HEK293 (cell line): Measurements from ENCODE around the gene SKI.

ENCODE experiments used
- CTCF ChIA-PET: fragments of 350-600 bp; formaldehyde crosslinking; extraction: SDS; loops from one replicate; lab custom pipeline; 2021; ENCODE audit warnings: antibody characterized with exemption; lab: Yijun Ruan, JAX
- POLR2A ChIA-PET: fragments of 300-600 bp; formaldehyde crosslinking; extraction: SDS; loops from one replicate; lab custom pipeline; 2020; ENCODE audit warnings: antibody characterized with exemption, inconsistent platforms; lab: Yijun Ruan, JAX
- H3K27ac ChIP-seq: fragments of 200-500 bp; sonication (Bioruptor generic); 2 replicates; pipeline ENCODE4 v1.5.1; 2014; ENCODE audit warnings: low read depth, low read length, control low read depth, inconsistent platforms; ENCODE audit errors: extremely low read depth
- H3K36me3 ChIP-seq, 2 experiments: fragments of 200-500 bp in 1 of 2; sonication (Bioruptor generic) in 1 of 2; 1 replicate in 1 of 2; 2 replicates in 1 of 2; pipeline ENCODE4 v1.5.1; 2014 to 2017; ENCODE audit warnings: inconsistent platforms in 2 of 2, low read length in 2 of 2; ENCODE audit not compliant: control insufficient read depth in 2 of 2, insufficient read depth in 1 of 2
- H3K4me1 ChIP-seq: fragments of 200-500 bp; sonication (Bioruptor generic); 2 replicates; pipeline ENCODE4 v1.5.1; 2014; ENCODE audit warnings: mild to moderate bottlenecking, low read length, inconsistent platforms; ENCODE audit not compliant: control insufficient read depth, insufficient read depth
- H3K4me3 ChIP-seq: 2 replicates; pipeline ENCODE4 v1.5.1; 2011; ENCODE audit warnings: low read depth, mild to moderate bottlenecking, control low read depth, low read length, moderate library complexity
- H3K9me3 ChIP-seq: fragments of 200-500 bp; sonication (Bioruptor generic); 2 replicates; pipeline ENCODE4 v1.5.1; 2014; ENCODE audit warnings: low read depth, low read length, inconsistent platforms; ENCODE audit not compliant: control insufficient read depth, insufficient read depth
- EGR2 ChIP-seq: fragments of 450-650 bp; formaldehyde crosslinking; IDR thresholded peaks from 2 replicates; pipeline ENCODE4 v1.5.1; 2016; ENCODE audit warnings: low read depth, missing biosample characterization, missing genetic modification characterization
- KLF1 ChIP-seq: fragments of 450-650 bp; formaldehyde crosslinking; IDR thresholded peaks from 2 replicates; pipeline ENCODE4 v1.5.1; 2016; ENCODE audit warnings: missing biosample characterization, missing genetic modification characterization
- KLF10 ChIP-seq: fragments of 450-650 bp; IDR thresholded peaks from 2 replicates; pipeline ENCODE4 v1.5.1; 2018; ENCODE audit warnings: missing biosample characterization, mild to moderate bottlenecking, missing genetic modification characterization
- SP2 ChIP-seq: fragments of 450-650 bp; formaldehyde crosslinking; IDR thresholded peaks from 2 replicates; pipeline ENCODE4 v1.5.1; 2016; ENCODE audit warnings: missing biosample characterization, missing genetic modification characterization
- WT1 ChIP-seq: fragments of 450-650 bp; formaldehyde crosslinking; IDR thresholded peaks from 2 replicates; pipeline ENCODE4 v1.5.1; 2016; ENCODE audit warnings: missing biosample characterization, missing genetic modification characterization
- ZBTB8A ChIP-seq: fragments of 450-650 bp; formaldehyde crosslinking; IDR thresholded peaks from 2 replicates; pipeline ENCODE4 v1.5.1; 2016; ENCODE audit warnings: missing biosample characterization, missing genetic modification characterization
- ZEB2 ChIP-seq: fragments of 450-650 bp; formaldehyde crosslinking; IDR thresholded peaks from 2 replicates; pipeline ENCODE4 v1.5.1; 2016; ENCODE audit warnings: missing biosample characterization, missing genetic modification characterization
- ZNF10 ChIP-seq: fragments of 450-650 bp; formaldehyde crosslinking; IDR thresholded peaks from 2 replicates; pipeline ENCODE4 v1.5.1; 2017; ENCODE audit warnings: missing biosample characterization, missing genetic modification characterization
- ZNF121 ChIP-seq: fragments of 450-650 bp; formaldehyde crosslinking; IDR thresholded peaks from 2 replicates; pipeline ENCODE4 v1.5.1; 2016; ENCODE audit warnings: missing biosample characterization, missing genetic modification characterization
- ZNF214 ChIP-seq: fragments of 450-650 bp; formaldehyde crosslinking; IDR thresholded peaks from 2 replicates; pipeline ENCODE4 v1.5.1; 2017; ENCODE audit warnings: missing biosample characterization, mild to moderate bottlenecking, missing genetic modification characterization, borderline replicate concordance
- ZNF274 ChIP-seq, 2 experiments: fragments of 200-500 bp in 1 of 2; fragments of 450-650 bp in 1 of 2; sonication (Bioruptor generic) in 1 of 2; formaldehyde crosslinking in 1 of 2; IDR thresholded peaks; 2 replicates each; pipeline versions ENCODE4 v1.5.1 to v1.6.1; 2014 to 2016; ENCODE audit warnings: borderline replicate concordance in 1 of 2, inconsistent platforms in 1 of 2, low read length in 1 of 2, missing biosample characterization in 1 of 2, missing genetic modification characterization in 1 of 2
- ZNF324 ChIP-seq: fragments of 450-650 bp; formaldehyde crosslinking; IDR thresholded peaks from 2 replicates; pipeline ENCODE4 v1.5.1; 2016; ENCODE audit warnings: missing biosample characterization, missing genetic modification characterization
- ZNF335 ChIP-seq: fragments of 450-650 bp; formaldehyde crosslinking; conservative IDR thresholded peaks from 2 replicates; pipeline ENCODE4 v1.5.1; 2016; ENCODE audit warnings: missing biosample characterization, missing genetic modification characterization
- ZNF404 ChIP-seq: fragments of 450-650 bp; formaldehyde crosslinking; IDR thresholded peaks from 2 replicates; pipeline ENCODE4 v1.5.1; 2017; ENCODE audit warnings: missing biosample characterization, missing genetic modification characterization
- ZNF423 ChIP-seq: fragments of 450-650 bp; formaldehyde crosslinking; IDR thresholded peaks from 2 replicates; pipeline ENCODE4 v1.5.1; 2016; ENCODE audit warnings: missing biosample characterization, missing genetic modification characterization
- ZNF521 ChIP-seq: fragments of 450-650 bp; formaldehyde crosslinking; IDR thresholded peaks from 2 replicates; pipeline ENCODE4 v1.5.1; 2017; ENCODE audit warnings: missing biosample characterization, mild to moderate bottlenecking, missing genetic modification characterization
- ZNF529 ChIP-seq: fragments of 450-650 bp; formaldehyde crosslinking; IDR thresholded peaks from 2 replicates; pipeline ENCODE4 v1.5.1; 2017; ENCODE audit warnings: missing genetic modification characterization, missing biosample characterization; ENCODE audit not compliant: insufficient replicate concordance
- ZNF585B ChIP-seq: fragments of 450-650 bp; formaldehyde crosslinking; IDR thresholded peaks from 2 replicates; pipeline ENCODE4 v1.5.1; 2016; ENCODE audit warnings: missing biosample characterization, missing genetic modification characterization
- ZNF600 ChIP-seq: fragments of 450-650 bp; formaldehyde crosslinking; IDR thresholded peaks from 2 replicates; pipeline ENCODE4 v1.5.1; 2016; ENCODE audit warnings: missing biosample characterization, missing genetic modification characterization
- ZNF670 ChIP-seq: fragments of 450-650 bp; formaldehyde crosslinking; IDR thresholded peaks from 2 replicates; pipeline ENCODE4 v1.5.1; 2016; ENCODE audit warnings: missing biosample characterization, missing genetic modification characterization, low read depth
- ZSCAN23 ChIP-seq: fragments of 450-650 bp; formaldehyde crosslinking; IDR thresholded peaks from 2 replicates; pipeline ENCODE4 v1.5.1; 2016; ENCODE audit warnings: missing biosample characterization, missing genetic modification characterization
- TF ChIP-seq, protein P1 (sequence below): fragments of 450-650 bp; formaldehyde crosslinking; IDR thresholded peaks from 2 replicates; pipeline ENCODE4 v1.5.1; 2017; ENCODE audit warnings: missing biosample characterization, mild to moderate bottlenecking, missing genetic modification characterization, moderate library complexity
- TF ChIP-seq, protein P2 (sequence below): fragments of 450-650 bp; formaldehyde crosslinking; IDR thresholded peaks from 2 replicates; pipeline ENCODE4 v1.5.1; 2016; ENCODE audit warnings: missing biosample characterization, missing genetic modification characterization
- TF ChIP-seq, protein P3 (sequence below): fragments of 450-650 bp; formaldehyde crosslinking; IDR thresholded peaks from 2 replicates; pipeline ENCODE4 v1.5.1; 2016; ENCODE audit warnings: missing biosample characterization, missing genetic modification characterization
- TF ChIP-seq, protein P4 (sequence below): fragments of 450-650 bp; formaldehyde crosslinking; IDR thresholded peaks from 2 replicates; pipeline ENCODE4 v1.5.1; 2017; ENCODE audit warnings: missing biosample characterization, missing genetic modification characterization
- TF ChIP-seq, protein P5 (sequence below): fragments of 450-650 bp; formaldehyde crosslinking; IDR thresholded peaks from 2 replicates; pipeline ENCODE4 v1.5.1; 2016; ENCODE audit warnings: missing biosample characterization, missing genetic modification characterization

The SKI gene

DNA sequence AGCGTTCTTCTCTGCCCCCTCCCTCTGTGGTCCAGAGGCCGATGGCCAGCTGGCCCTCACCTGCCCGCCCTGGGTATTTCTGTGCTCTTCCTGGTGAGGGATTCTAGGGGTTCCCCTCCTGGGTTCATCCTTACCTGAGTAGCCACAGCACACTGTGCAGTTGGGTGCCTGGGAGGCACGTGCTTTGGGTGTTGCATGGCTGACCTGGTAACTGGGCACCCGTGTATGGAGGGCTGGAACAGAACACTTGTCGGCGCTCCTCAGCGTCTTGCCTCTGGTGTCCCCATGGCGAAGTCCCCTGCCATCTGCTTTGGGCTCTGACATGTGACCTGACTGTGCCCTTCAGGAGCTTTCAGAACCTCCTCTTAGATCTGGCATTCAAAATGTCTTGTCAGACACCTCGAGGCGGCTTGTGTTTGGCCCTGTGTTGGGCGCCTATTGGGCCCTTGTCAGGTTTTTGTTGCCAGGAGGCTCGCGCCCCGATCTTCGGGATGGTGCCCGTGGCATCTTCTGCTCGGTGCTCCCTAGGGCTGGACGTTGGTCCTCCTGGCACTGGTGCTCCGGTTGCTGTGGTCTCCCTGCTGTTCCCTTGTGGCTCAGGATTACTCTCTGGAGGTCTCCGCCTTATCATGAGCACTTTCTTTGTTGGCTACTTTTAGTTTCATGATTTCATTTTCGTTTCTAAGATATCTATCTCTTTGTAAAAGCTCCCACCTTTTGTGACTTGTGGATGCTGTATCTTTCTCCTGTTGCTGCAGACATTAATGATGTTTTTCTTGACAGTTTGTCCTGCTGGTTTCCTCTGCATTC is 28.5 kb downstream of the SKI start (continued):
- TF ChIP-seq, protein P1, sequence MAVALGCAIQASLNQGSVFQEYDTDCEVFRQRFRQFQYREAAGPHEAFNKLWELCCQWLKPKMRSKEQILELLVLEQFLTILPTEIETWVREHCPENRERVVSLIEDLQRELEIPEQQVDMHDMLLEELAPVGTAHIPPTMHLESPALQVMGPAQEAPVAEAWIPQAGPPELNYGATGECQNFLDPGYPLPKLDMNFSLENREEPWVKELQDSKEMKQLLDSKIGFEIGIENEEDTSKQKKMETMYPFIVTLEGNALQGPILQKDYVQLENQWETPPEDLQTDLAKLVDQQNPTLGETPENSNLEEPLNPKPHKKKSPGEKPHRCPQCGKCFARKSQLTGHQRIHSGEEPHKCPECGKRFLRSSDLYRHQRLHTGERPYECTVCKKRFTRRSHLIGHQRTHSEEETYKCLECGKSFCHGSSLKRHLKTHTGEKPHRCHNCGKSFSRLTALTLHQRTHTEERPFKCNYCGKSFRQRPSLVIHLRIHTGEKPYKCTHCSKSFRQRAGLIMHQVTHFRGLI: no peak
- no peak for TF ChIP-seq ZNF521 (tag by site-specific recombination)
- TF ChIP-seq ZBTB8A (tag by site-specific recombination): 0 out of 2 replicates have a peak, but pooled peaks have one; percentile 6
- TF ChIP-seq KLF10 (tag by site-specific recombination): no peak
- no peak for TF ChIP-seq ZNF324
- no peak for TF ChIP-seq ZEB2 (tag by site-specific recombination)
- TF ChIP-seq ZNF274 (IDR thresholded peaks at IDR 0.05; ENCODE audit: low read length): no peak
- TF ChIP-seq ZNF274 (tag by site-specific recombination; IDR thresholded peaks at IDR 0.05; ENCODE audit: borderline replicate concordance): no peak
- no peak for TF ChIP-seq ZNF10 (tag by site-specific recombination)

DNA sequence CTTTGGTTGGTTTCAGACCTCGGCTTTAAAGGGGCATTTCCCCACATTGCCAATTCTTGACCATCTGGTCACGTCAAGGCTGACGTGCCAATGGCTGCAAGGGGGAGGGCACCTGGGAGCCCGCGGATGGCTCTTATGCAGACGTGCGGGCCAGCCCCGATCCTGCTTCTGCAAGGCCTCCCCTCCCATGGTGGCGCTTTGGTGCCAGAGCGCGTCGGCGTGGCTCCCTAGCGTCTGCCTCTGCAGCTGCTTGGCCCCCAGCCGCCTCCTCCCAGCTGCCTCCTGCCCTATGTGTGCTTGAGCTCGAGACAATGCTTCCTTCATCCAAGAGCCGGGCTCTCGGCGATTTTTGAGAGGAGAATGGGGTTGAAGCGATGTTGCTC is 29.1 kb downstream of the SKI start:
- no peak overlapping the region for H3K4me3 ChIP-seq
- H3K36me3 ChIP-seq: peaks cover 0 to 29% of the 10 kb centered on the region in 2 experiments; a peak in 1 of 3 replicates
- no peak overlapping the region for H3K27ac ChIP-seq
- CTCF ChIA-PET: interaction anchor here (0.7 kb wide), 1 partner anchor 213 kb away, joined by 3 read pairs; no protein-coding TSS in a partner anchor
- no peaks in the 10 kb centered on the region for H3K9me3 ChIP-seq
- POLR2A ChIA-PET: no interaction called here
- H3K4me1 ChIP-seq: peaks cover 13% of the 10 kb centered on the region
- TF ChIP-seq ZNF10 (tag by site-specific recombination) (no peak), SP2 (tag by site-specific recombination) (peak; percentile 29; the same call in 1 of the 2 replicates), EGR2 (tag by site-specific recombination) (peak; percentile 51; the same call in 1 of the 2 replicates), KLF1 (tag by site-specific recombination) (0 out of 2 replicates have a peak, but pooled peaks have one; percentile 15), ZNF600 (tag by site-specific recombination) (peak; percentile 95), ZSCAN23 (no peak), ZNF214 (tag by site-specific recombination) (no peak), ZNF335 (tag by site-specific recombination) (no peak), ZNF423 (0 out of 2 replicates have a peak, but pooled peaks have one; percentile 30), ZNF585B (tag by site-specific recombination) (no peak), ZNF529 (tag by site-specific recombination) (no peak), ZNF121 (no peak), ZNF670 (tag by site-specific recombination) (no peak), ZNF404 (tag by site-specific recombination) (no peak), WT1 (tag by site-specific recombination) (no peak), ZNF274 (IDR thresholded peaks at IDR 0.05; ENCODE audit: low read length) (no peak), ZNF274 (tag by site-specific recombination; IDR thresholded peaks at IDR 0.05; ENCODE audit: borderline replicate concordance) (no peak)
- TF ChIP-seq, protein P2, sequence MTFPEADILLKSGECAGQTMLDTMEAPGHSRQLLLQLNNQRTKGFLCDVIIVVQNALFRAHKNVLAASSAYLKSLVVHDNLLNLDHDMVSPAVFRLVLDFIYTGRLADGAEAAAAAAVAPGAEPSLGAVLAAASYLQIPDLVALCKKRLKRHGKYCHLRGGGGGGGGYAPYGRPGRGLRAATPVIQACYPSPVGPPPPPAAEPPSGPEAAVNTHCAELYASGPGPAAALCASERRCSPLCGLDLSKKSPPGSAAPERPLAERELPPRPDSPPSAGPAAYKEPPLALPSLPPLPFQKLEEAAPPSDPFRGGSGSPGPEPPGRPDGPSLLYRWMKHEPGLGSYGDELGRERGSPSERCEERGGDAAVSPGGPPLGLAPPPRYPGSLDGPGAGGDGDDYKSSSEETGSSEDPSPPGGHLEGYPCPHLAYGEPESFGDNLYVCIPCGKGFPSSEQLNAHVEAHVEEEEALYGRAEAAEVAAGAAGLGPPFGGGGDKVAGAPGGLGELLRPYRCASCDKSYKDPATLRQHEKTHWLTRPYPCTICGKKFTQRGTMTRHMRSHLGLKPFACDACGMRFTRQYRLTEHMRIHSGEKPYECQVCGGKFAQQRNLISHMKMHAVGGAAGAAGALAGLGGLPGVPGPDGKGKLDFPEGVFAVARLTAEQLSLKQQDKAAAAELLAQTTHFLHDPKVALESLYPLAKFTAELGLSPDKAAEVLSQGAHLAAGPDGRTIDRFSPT (tag by site-specific recombination): no peak
- TF ChIP-seq, protein P3, sequence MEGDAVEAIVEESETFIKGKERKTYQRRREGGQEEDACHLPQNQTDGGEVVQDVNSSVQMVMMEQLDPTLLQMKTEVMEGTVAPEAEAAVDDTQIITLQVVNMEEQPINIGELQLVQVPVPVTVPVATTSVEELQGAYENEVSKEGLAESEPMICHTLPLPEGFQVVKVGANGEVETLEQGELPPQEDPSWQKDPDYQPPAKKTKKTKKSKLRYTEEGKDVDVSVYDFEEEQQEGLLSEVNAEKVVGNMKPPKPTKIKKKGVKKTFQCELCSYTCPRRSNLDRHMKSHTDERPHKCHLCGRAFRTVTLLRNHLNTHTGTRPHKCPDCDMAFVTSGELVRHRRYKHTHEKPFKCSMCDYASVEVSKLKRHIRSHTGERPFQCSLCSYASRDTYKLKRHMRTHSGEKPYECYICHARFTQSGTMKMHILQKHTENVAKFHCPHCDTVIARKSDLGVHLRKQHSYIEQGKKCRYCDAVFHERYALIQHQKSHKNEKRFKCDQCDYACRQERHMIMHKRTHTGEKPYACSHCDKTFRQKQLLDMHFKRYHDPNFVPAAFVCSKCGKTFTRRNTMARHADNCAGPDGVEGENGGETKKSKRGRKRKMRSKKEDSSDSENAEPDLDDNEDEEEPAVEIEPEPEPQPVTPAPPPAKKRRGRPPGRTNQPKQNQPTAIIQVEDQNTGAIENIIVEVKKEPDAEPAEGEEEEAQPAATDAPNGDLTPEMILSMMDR (tag by site-specific recombination): no peak
- TF ChIP-seq, protein P4, sequence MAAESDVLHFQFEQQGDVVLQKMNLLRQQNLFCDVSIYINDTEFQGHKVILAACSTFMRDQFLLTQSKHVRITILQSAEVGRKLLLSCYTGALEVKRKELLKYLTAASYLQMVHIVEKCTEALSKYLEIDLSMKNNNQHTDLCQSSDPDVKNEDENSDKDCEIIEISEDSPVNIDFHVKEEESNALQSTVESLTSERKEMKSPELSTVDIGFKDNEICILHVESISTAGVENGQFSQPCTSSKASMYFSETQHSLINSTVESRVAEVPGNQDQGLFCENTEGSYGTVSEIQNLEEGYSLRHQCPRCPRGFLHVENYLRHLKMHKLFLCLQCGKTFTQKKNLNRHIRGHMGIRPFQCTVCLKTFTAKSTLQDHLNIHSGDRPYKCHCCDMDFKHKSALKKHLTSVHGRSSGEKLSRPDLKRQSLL (tag by site-specific recombination): peak; percentile 62; the same call in 1 of the 2 replicates
- TF ChIP-seq, protein P5, sequence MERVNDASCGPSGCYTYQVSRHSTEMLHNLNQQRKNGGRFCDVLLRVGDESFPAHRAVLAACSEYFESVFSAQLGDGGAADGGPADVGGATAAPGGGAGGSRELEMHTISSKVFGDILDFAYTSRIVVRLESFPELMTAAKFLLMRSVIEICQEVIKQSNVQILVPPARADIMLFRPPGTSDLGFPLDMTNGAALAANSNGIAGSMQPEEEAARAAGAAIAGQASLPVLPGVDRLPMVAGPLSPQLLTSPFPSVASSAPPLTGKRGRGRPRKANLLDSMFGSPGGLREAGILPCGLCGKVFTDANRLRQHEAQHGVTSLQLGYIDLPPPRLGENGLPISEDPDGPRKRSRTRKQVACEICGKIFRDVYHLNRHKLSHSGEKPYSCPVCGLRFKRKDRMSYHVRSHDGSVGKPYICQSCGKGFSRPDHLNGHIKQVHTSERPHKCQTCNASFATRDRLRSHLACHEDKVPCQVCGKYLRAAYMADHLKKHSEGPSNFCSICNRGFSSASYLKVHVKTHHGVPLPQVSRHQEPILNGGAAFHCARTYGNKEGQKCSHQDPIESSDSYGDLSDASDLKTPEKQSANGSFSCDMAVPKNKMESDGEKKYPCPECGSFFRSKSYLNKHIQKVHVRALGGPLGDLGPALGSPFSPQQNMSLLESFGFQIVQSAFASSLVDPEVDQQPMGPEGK (tag by site-specific recombination): peak; percentile 64
